ENCODE measurements around the gene HACD3. TPM values are rescaled to one million over a fixed set of nuclear protein-coding genes. Genes with fewer than 3 reads are reported as not detected.

The HACD3 gene
- total and polyA plus RNA-seq, 2 of the 13 experiments (the other 11 are each of a cell fraction or from before 2014, with no cell fraction given): 73.6 to 161 TPM

GRCh38 chr15:65595960-65596359 is 65.7 kb downstream of the HACD3 start (continued):
- TF ChIP-seq E2F2 (CRISPR knock-in tag; IDR thresholded peaks at IDR 0.05; ENCODE audit: borderline replicate concordance): no peak
- no peak for TF ChIP-seq CERS6 (CRISPR knock-in tag; IDR thresholded peaks at IDR 0.05)
- no peak for TF ChIP-seq TCF12 (IDR thresholded peaks at IDR 0.05)
- TF ChIP-seq TCF12 (CRISPR knock-in tag; IDR thresholded peaks at IDR 0.05): no peak
- TF ChIP-seq ZNF672 (CRISPR knock-in tag; IDR thresholded peaks at IDR 0.05): no peak
- TF ChIP-seq GPN1 (CRISPR knock-in tag; IDR thresholded peaks at IDR 0.05; ENCODE audit: borderline replicate concordance): no peak
- no peak for TF ChIP-seq ZNF407 (CRISPR knock-in tag; IDR thresholded peaks at IDR 0.05; ENCODE audit: not compliant biosample characterization)
- 0 out of 2 replicates have a peak, but pooled peaks have one; percentile 22 for TF ChIP-seq KAT8 (CRISPR knock-in tag; IDR thresholded peaks at IDR 0.05)
- TF ChIP-seq NCOA1 (CRISPR knock-in tag; IDR thresholded peaks at IDR 0.05): no peak
- no peak for TF ChIP-seq ZNF543 (CRISPR knock-in tag; IDR thresholded peaks at IDR 0.05)

All from HepG2 (cell line).